Skeletal muscle satellite cell (primary cell): ENCODE measurements around the gene HYOU1.

Source experiments
- H3K27me3 ChIP-seq: 2 replicates; pipeline ENCODE4 v1.7.0; 2013; ENCODE audit warnings: low read length; ENCODE audit not compliant: control insufficient read depth, insufficient read depth
- H3K36me3 ChIP-seq: 2 replicates; pipeline ENCODE4 v1.7.0; 2013; ENCODE audit warnings: mild to moderate bottlenecking, control low read depth, low read length; ENCODE audit not compliant: insufficient read depth
- H3K4me1 ChIP-seq: 2 replicates; pipeline ENCODE4 v1.7.0; 2013; ENCODE audit warnings: low read length; ENCODE audit not compliant: control insufficient read depth, insufficient read depth
- H3K4me2 ChIP-seq: 2 replicates; pipeline ENCODE4 v1.7.0; 2013; ENCODE audit warnings: mild to moderate bottlenecking, low read length
- H3K4me3 ChIP-seq: 2 replicates; pipeline ENCODE4 v1.7.0; 2013; ENCODE audit warnings: low read length
- H3K9ac ChIP-seq: 2 replicates; pipeline ENCODE4 v1.7.0; 2013; ENCODE audit warnings: mild to moderate bottlenecking, low read depth, low read length, moderate library complexity
- H3K9me3 ChIP-seq: replicated peaks from 2 replicates; pipeline ENCODE4 v1.7.0; 2013; ENCODE audit warnings: mild to moderate bottlenecking, control low read depth, low read length

The HYOU1 gene

GRCh38 chr11:119014209-119014924 is 42.6 kb downstream of the HYOU1 start:
- no peak overlapping the region for H3K9ac ChIP-seq
- H3K4me3 ChIP-seq: no peak overlapping the region
- peaks cover 11% of the 10 kb centered on the region for H3K4me1 ChIP-seq
- H3K9me3 ChIP-seq: no peaks in the 10 kb centered on the region
- peaks cover 53% of the 10 kb centered on the region for H3K36me3 ChIP-seq
- no peaks in the 10 kb centered on the region for H3K27me3 ChIP-seq
- H3K4me2 ChIP-seq: no peak overlapping the region

DNA sequence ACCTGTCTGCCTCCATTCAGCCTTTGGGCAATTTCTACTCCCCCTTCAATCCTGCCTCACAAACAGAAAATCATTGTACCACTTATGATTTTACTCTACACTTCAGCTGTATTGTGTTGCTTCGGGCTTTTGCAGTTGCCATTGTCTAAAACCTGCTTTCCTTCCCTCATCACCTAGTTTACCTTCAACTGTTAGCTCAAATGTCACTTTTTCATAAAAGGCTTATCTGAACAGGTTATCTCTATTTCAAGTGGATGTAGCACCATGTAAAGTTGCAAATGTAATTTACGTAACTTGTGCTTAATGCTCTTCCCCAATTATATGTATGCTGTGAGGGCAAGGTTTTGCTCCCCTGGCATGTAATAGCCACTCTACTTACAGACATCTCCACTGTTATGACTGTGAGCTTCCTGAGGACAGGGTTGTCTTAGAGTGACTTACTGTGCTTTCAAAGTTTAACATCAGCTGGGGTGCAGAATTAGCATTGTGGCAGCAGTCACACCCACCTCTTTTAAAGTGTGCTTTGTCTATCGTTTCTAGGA is 44.3 kb downstream of the HYOU1 start:
- H3K4me3 ChIP-seq: no peak overlapping the region
- peaks cover 11% of the 10 kb centered on the region for H3K4me1 ChIP-seq
- H3K27me3 ChIP-seq: no peaks in the 10 kb centered on the region
- H3K9ac ChIP-seq: no peak overlapping the region
- H3K36me3 ChIP-seq: peaks cover 56% of the 10 kb centered on the region
- H3K4me2 ChIP-seq: no peak overlapping the region
- no peaks in the 10 kb centered on the region for H3K9me3 ChIP-seq

DNA sequence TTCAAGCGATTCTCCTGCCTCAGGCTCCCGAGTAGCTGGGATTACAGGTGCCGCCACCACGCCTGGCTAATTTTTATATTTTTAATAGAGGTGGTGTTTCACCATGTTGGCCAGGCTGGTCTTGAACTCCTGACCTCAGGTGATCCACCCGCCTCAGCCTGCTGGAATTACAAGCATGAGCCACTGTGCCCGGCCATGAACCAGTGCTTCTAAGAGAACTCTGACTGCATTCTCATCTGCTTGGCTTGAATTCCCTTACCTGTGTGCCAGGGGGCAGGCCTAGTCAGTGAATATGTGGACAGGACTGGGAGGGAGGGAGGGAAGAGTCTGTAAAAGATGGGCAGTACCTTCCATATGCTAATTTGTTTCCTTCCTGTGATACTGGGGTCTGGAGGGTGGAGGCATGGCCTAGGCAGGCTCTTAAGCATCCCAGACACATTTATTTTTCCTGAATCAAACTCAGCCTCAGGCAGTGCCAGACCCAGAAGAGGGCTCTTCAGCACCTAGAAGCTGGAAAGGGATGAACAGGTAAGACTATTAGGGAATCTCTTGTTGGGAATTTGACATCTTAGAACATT is 45.4 kb downstream of the HYOU1 start:
- no peaks in the 10 kb centered on the region for H3K9me3 ChIP-seq
- H3K4me3 ChIP-seq: no peak overlapping the region
- H3K4me2 ChIP-seq: no peak overlapping the region
- no peak overlapping the region for H3K9ac ChIP-seq
- H3K36me3 ChIP-seq: peaks cover 53% of the 10 kb centered on the region
- H3K4me1 ChIP-seq: peaks cover 6% of the 10 kb centered on the region
- H3K27me3 ChIP-seq: no peaks in the 10 kb centered on the region

GRCh38 chr11:119006656-119007055 is 50.3 kb downstream of the HYOU1 start:
- Histone ChIP-seq H3K36me3 (peaks cover 36% of the 10 kb centered on the region), H3K27me3 (no peaks in the 10 kb centered on the region), H3K4me3 (no peak overlapping the region)

DNA sequence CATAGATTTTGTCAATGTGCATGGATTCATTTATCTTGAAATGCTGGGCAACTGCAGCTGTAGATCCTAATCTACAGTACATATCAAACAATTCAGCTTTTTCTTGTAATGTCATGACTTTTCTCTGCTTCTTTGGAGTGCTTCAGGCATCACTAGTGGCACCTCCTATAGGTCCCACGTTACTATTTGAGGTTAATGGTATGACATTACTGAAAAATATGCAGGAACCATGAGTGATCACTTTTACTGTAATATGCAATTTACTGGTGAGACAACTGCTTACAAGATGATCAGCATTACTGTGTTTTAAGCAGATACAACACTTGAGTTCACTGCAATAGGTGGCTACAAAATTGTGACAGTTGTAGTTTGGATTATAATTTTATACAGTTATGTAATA is 56.1 kb downstream of the HYOU1 start:
- H3K4me1 ChIP-seq: peaks cover 27% of the 10 kb centered on the region
- H3K9ac ChIP-seq: no peak overlapping the region
- no peak overlapping the region for H3K4me3 ChIP-seq
- H3K36me3 ChIP-seq: peaks cover 37% of the 10 kb centered on the region
- no peaks in the 10 kb centered on the region for H3K9me3 ChIP-seq
- H3K4me2 ChIP-seq: no peak overlapping the region
- no peaks in the 10 kb centered on the region for H3K27me3 ChIP-seq

More at GRCh38 chr11:119006656-119007055, 50.3 kb downstream of the HYOU1 start:
- Histone ChIP-seq H3K9me3 (no peaks in the 10 kb centered on the region), H3K4me2 (no peak overlapping the region), H3K9ac (no peak overlapping the region), H3K4me1 (no peaks in the 10 kb centered on the region)

- no peaks in the 10 kb centered on the region for H3K27me3 ChIP-seq
- H3K4me1 ChIP-seq: peaks cover 27% of the 10 kb centered on the region
- H3K9ac ChIP-seq: peak overlapping the region; percentile 86
- H3K4me3 ChIP-seq: peak overlapping the region; percentile 89
- peak overlapping the region; percentile 94 for H3K4me2 ChIP-seq
- peaks cover 28% of the 10 kb centered on the region for H3K36me3 ChIP-seq
- H3K9me3 ChIP-seq: no peaks in the 10 kb centered on the region
These were observed 58.2 kb downstream of the HYOU1 start for GRCh38 chr11:118998822-118999221.

DNA sequence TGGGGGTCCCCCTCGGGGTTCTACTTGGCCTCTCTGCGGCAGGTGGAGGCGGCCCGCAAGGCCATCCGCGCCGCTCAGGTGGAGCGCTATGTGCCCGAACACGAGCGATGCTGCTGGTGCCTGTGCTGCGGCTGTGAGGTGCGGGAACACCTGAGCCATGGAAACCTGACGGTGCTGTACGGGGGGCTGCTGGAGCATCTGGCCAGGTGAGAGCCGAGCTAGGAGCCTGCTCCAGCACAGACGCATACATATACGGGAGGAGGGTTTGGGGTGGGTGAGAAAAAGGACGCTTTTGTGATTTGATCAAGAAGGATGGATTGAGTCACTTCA is 58.7 kb downstream of the HYOU1 start:
- H3K4me3 ChIP-seq: peak overlapping the region; percentile 89
- H3K4me2 ChIP-seq: peak overlapping the region; percentile 94
- no peaks in the 10 kb centered on the region for H3K27me3 ChIP-seq
- H3K36me3 ChIP-seq: peaks cover 27% of the 10 kb centered on the region
- no peaks in the 10 kb centered on the region for H3K9me3 ChIP-seq
- peaks cover 27% of the 10 kb centered on the region for H3K4me1 ChIP-seq
- H3K9ac ChIP-seq: peak overlapping the region; percentile 86

DNA sequence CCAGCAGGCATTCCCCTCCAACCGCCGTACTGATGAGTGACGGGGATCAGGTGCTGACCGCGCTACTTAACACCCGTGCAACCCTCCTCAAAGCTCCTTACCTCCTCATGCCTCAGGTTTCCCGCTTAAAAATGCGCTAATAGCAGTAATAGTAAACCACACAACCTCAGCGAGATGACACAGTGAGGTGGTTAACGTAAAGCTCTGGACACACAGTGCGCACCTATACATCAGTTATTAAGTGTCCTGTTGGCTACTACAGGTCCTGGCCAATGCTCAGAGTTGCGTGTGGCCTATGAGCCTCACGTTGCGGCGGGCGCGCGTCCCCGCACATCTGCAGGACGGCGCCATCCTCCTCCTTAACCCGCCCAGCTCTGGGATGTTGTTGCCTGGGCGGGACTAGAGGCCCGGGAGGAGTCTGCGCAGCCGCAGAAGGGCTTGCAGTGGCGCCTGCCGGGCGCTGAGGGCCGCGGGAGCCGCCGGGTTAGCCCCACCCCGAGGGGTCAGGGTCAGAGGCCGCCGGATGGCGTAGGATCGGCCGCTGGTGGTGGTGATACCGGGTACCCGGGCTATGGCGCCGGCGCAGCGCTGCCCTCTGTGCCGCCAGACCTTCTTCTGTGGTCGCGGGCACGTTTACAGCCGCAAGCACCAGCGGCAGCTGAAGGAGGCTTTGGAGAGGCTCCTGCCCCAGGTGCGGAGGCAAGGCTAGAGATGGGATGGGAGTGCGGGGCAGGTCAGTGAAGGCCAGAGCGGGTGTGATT is 59.2 kb downstream of the HYOU1 start, which contains the start of gene CENATAC:
Gene CENATAC (plus strand): TSS at position 512 of the 761 bp plus-strand sequence. CDS start 60 bp downstream, at position 572.
- H3K4me3 ChIP-seq: peak within 1 kb of the TSS; percentile 89
- H3K9ac ChIP-seq: peak within 1 kb of the TSS; percentile 86
- peaks cover 22% of the 10 kb centered on the region for H3K36me3 ChIP-seq
- H3K27me3 ChIP-seq: no peaks in the 10 kb centered on the region
- no peaks in the 10 kb centered on the region for H3K9me3 ChIP-seq
- peaks cover 27% of the 10 kb centered on the region for H3K4me1 ChIP-seq
- peak within 1 kb of the TSS; percentile 94 for H3K4me2 ChIP-seq

DNA sequence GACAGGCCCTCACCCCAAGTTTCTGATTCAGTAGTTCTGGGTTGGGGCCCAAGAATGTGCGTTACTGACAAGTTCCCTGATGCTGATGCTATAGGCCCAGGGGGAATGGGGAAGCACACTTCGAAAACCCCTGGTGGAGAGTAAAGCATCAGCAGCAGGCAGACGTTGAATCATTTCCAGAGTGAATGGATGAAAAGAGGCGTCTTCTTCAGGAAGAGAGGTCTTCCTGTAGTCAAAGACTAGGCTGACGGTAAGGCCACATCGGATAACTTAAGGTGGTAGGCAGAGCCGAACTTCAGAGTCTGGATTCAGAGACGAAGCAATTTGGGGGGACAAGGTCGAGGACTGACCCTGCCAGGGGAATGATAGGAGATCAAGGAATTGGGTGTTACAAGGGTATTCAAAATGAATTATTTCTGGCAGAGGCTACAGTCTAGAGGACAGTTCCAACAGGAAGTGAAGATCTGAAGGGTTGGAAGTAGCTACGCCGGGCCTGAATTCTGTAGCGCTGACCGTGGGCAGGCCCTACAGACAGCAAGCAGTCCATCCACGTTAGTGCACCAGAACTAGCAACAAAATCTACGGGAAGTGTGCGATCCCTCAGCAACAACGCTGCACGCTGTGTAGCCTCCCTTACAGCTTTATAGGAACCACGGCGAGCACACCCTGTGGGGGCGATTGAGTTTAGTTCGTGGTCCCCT is 59.9 kb downstream of the HYOU1 start:
- Histone ChIP-seq H3K9ac (peak overlapping the region; percentile 86), H3K4me2 (peak overlapping the region; percentile 94), H3K4me1 (peaks cover 27% of the 10 kb centered on the region), H3K27me3 (no peaks in the 10 kb centered on the region), H3K36me3 (peaks cover 20% of the 10 kb centered on the region), H3K4me3 (peak overlapping the region; percentile 89), H3K9me3 (no peaks in the 10 kb centered on the region)
